ENCODE measurements around the gene EYA3.

EYA3 gene

DNA sequence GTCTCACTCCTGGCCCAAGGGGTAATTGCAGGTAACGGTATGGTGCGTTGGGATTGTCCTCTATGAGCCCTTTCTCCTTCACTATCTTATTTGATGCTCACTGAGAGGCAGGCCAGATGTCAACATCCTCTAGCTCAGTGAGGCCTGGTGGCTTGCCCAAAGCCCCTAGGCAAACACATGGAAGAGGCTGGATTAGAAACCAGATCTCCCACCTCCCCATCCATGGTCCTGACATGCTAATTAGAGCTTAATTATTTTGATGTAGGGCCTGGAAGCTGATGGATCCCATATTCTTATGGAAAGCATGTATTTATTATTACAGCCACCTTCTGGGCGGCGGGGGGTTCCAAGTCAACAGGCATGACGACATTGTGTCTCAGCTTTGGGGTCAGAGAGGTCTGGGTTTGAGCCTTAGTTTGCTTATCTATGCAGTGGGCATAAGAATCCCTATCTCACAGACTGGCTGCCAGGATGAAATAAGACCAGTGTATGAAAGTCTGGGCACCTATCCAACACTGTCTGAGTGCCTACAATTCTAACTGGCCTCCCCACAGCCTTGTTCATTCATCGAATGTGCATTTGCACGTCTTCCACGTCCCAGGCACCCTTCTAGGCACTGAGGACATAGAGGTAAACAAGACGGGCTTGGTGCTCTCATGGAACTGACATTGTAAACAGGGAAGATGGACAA lies 147.4 kb downstream of the EYA3 start:
- no peak for DNase-seq (ENCODE audit: low read depth in 2 of 2)

DNA sequence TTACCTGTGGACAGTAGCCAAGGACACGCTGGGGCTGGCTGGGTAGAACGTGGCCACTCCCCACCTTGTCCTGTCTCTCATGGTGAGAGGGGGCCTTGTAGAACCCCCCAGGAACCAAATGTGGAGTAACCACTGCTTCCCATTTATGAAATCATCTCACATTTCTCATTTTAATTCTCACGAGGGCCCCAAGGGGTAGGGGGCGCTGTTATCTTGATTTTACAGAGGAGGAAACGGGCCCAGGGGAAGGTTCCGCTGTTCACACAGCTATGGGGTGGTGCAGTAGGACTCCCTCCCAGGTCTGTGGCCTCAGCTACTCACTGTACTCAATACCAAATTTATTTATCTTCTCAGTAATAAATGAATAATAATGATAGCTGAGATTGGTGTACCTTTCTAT lies 148.1 kb downstream of the EYA3 start:
- peak; percentile 41 to 67 for DNase-seq (ENCODE audit: low read depth in 2 of 2)

DNA sequence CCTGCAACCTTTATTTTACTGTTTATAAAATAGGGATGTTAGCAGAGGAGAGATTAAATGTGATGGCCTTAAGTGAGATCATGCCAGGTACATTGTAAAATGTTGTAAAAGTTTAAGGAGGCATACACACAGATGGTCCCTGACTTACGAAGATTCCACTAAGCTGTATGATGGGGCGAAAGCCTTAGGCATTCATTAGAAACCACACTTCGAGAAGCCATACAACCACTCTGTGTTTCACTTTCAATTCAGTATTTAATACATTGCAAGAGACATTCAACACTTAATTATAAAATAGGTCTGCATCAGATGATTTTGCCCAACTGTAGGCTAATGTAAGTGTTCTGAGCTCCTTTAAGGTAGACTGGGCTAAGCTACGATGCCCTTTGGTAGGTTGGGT lies 149.9 kb downstream of the EYA3 start:
- DNase-seq (ENCODE audit: low read depth in 2 of 2): no peak

DNA sequence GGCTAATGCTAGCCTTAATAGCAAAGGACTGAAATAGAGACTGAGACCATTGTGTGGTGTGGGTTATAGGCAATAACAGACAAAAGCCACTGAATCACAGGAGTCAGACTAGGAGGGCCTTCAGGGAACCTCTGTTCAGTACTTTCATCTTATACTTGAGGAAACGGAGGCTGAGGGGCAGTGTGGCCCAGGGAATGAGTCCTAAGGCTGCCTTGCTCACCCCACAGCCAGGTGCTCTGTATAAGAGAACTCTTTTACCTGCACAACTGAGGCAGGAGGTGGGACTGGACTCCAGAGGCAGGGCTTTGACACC lies 150.9 kb downstream of the EYA3 start:
- DNase-seq (ENCODE audit: low read depth in 2 of 2): no peak

DNA sequence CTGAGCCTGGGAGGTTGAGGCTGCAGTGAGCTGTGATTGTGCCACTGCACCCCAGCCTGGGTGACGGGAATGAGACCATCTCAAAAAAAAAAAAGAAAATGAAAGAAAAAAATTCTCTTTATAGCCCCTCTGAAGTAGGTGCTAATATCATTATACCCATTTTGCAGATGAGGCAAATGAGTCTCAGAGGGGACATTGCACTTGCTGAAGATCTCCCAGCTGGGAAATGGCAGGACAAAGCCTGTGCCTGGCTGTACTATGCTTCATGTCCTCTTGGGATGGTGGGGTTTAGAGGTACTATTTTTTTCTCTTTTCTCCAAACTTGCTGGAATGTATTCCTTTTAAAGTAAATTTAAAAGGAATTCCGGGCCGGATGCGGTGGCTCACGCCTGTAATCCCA lies 152.0 kb downstream of the EYA3 start:
- DNase-seq (ENCODE audit: low read depth in 2 of 2): no peak

DNA sequence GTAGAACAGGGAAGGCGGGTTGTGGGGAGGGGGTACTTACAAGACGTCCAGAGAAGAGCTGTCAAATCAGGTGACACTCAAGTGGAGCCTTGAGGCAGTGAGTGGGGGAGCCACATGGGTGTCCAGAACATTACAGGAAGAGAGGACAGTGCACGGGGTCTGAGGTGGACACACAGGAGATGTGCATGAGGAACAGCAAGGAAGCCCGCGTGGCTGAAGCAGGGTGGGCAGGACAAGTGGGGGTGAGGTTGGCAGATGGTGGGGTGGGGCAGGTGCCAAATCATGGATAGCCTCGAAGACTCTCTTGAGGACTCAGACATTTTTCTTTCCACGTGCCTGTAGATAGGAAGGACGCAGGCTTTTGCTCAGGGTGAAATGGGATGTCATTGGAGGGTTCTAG lies 152.7 kb downstream of the EYA3 start:
- no peak for DNase-seq (ENCODE audit: low read depth in 2 of 2)

DNA sequence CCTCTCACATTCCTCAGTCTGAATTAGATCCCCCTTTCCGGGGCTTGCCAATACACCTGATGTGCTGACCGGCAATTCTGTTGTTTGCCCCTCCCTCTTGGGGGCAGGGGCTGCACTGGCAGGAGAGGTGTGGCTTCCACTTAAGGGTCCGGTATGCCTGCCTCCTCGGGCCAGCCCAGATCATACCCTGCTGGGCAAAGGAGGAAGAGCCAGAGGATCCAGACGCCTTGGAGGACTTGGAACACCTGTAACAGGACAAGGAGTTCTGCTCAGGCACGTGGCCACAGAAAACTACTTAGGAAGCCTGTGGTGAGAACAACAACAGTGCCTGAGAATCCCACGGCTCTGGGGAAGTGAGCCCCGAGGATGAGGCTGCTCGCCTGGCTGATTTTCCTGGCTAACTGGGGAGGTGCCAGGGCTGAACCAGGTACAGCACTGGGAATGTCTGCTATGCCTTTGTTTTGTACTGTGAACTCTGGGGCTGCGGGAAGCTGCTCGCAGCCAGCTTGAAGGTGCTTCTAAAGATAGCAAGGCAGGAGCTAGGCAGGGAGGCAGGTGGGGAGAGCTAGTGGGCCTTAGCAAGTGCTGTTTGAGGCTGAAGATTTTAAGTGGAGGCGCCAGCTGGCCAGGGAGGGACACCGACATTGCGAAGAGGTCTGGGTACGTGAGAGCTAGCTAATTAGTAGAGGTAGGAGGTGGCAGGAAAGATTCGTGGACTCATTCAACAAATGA lies 153.4 kb downstream of the EYA3 start, which contains the start of gene SMPDL3B:
Gene SMPDL3B (plus strand): TSS at position 183 of the 732 bp plus-strand sequence. CDS start 184 bp downstream, at position 367.
- DNase-seq (ENCODE audit: low read depth in 2 of 2): no peak

DNA sequence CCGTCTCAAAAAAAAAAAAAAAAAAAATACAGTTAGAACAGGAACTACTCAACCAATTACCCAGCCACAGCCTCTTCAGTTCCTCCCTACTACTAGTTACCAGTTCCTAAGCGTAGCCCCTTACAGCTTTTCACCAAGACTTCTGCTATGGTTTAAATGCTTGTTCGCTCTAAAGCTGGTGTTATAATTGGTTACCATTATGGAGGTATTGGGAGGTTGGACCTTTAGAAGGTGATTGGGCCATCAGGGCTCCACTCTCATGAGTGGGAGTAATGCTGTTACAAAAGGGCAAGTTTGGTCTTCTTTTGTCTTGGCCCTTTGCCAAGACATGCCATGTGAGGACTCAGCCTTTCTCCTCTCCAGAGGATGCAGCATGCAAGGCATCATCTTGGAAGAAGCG lies 156.7 kb downstream of the EYA3 start:
- no peak for DNase-seq (ENCODE audit: low read depth in 2 of 2)

DNA sequence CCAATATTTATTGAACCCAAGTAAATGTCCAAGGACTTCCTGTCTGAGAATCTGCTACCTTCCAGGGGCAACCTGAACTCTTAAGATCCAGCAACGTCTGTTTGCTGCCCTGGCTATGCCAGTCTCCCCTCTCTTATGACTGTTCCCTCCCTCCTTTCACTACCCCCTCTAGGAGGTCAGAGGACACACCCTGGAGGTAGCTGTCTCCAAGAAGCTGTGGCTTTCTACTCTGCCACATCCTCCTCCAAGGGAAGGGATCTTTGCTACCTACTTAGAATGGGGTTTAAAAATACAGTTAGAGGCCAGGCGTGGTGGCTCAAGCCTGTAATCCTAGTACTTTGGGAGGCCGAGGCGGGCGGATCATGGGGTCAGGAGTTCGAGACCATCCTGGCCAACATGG lies 157.2 kb downstream of the EYA3 start:
- no peak for DNase-seq (ENCODE audit: low read depth in 2 of 2)

DNA sequence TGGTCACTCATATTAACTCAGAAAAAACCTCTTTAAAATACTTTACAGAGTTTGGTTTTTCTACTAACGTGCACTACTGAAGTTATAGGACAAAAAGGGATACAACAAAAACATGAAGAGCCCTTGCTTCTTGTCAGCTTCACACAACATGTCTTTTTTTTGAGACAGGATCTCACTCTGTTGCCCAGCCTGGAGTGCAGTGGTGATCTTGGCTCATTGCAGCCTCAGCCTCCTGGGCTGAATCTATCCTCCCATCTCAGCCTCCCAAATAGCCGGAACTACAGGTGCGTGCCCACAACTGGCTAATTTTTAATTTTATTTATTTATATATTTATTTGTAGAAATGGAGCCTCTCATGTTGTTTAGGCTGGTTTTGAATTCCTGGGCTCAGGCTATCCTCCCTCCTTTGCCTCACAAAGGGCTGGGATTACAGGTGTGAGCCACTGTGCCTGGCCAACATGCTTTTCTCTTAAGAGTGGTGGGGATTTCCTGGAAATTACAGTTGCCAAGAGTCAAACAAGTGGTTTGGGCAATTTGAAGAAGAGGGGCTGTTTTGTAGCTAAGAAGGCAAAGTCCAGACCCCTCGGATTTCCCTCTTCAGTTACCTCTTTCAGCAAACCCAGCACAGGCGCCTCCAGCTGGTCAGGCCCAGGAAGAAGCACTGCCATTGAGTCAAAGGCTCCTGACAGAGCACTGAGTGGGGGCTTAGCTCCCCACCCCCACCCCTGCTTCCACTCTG lies 160.0 kb downstream of the EYA3 start:
- DNase-seq (ENCODE audit: low read depth in 2 of 2): no peak

DNA sequence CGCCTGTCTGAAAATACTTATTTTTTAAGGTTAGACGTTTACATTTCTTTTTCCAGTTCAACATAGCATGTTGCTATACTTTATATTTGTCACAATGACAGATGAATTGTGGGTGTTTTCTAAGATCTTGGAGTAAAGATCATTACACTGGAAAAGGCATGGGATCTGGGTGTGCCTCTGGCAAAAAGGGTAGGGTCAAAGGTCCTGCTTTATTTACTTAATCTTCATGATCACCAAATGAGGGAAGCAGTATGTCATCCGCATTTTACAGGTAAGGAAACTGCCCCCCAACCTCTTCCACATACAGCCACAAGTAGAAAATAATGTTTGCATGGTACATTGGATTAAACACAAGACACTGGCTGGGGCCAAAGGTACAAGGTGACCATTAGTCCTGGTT lies 166.1 kb downstream of the EYA3 start:
- no peak for DNase-seq (ENCODE audit: low read depth in 2 of 2)

Data from stimulated activated CD8-positive, alpha-beta memory T cell treated with anti-CD3 and anti-CD28 coated beads, Interleukin-2, amount 100 ng/mL, for 1 hour (primary cell).